HepG2 (cell line): ENCODE measurements around the gene ELMOD1. TPM values are rescaled to one million over a fixed set of nuclear protein-coding genes. Genes with fewer than 3 reads are reported as not detected.

Experiments used
- ATAC-seq: fragments of 200-7000 bp; cut with Tn5 transposase; 3 replicates; pipeline ENCODE4 v1.9.1; 2020; ENCODE audit warnings: mild to moderate bottlenecking, moderate library complexity
- BruUV-seq: library from RNA; stranded (reverse); fragments of 400-500 nt; replicated peaks from 2 replicates; lab custom pipeline; 2021; lab: Mats Ljungman, UMichigan
- CTCF ChIA-PET: fragments of 300-600 bp; formaldehyde crosslinking; extraction: SDS; loops from one replicate; lab custom pipeline; 2021; ENCODE audit warnings: low total read pairs, inconsistent platforms, low intra/inter-chr PET ratio; lab: Yijun Ruan, JAX
- POLR2A ChIA-PET: fragments of 350-600 bp; sonication (Branson Sonifier 250); formaldehyde crosslinking; loops from one replicate; lab custom pipeline; 2020; ENCODE audit warnings: antibody characterized with exemption, inconsistent platforms; lab: Yijun Ruan, JAX
- DNase-seq: peaks from one replicate; pipeline ENCODE4 v3.0.0-alpha.2; 2015; ENCODE audit warnings: low spot score
- FAIRE-seq: peaks from 3 replicates; lab custom pipeline; 2011; peaks lifted over from hg19 to GRCh38; lab: Jason Lieb, UNC
- H2AFZ ChIP-seq: one replicate; pipeline ENCODE4 v1.6.1; 2011; ENCODE audit warnings: low read length, inconsistent platforms
- H3K27ac ChIP-seq: fragments of 300-600 bp; 3 replicates; pipeline ENCODE4 v1.8.0; 2011; ENCODE audit warnings: mixed run types, mild to moderate bottlenecking, mixed read lengths, low read length, inconsistent platforms; ENCODE audit not compliant: insufficient read depth; ENCODE audit errors: extremely low read length
- H3K27me3 ChIP-seq, 2 experiments: fragments of 200-600 bp in 1 of 2; 2 replicates in 1 of 2; 3 replicates in 1 of 2; pipeline versions ENCODE4 v1.6.0 to v1.8.0; 2011; ENCODE audit warnings: low read length in 2 of 2, mild to moderate bottlenecking in 2 of 2, moderate library complexity in 2 of 2, inconsistent platforms in 1 of 2; ENCODE audit not compliant: insufficient read depth in 2 of 2, control insufficient read depth in 1 of 2
- H3K36me3 ChIP-seq, 2 experiments: fragments of 200-600 bp in 1 of 2; replicated peaks in 1 of 2; 2 replicates in 1 of 2; 3 replicates in 1 of 2; pipeline versions ENCODE4 v1.5.1 to v1.8.0; 2011; ENCODE audit warnings: low read length in 2 of 2, inconsistent platforms in 1 of 2; ENCODE audit not compliant: insufficient read depth in 2 of 2, control insufficient read depth in 1 of 2
- H3K4me1 ChIP-seq: 2 replicates; pipeline ENCODE4 v1.5.1; 2012; ENCODE audit warnings: low read length, inconsistent platforms; ENCODE audit not compliant: insufficient read depth
- H3K4me2 ChIP-seq: 2 replicates; pipeline ENCODE4 v1.6.0; 2011; ENCODE audit warnings: low read depth, low read length, inconsistent platforms
- H3K4me3 ChIP-seq, 3 experiments: fragments of 200-600 bp in 1 of 3; sonication (generic), shearing (Covaris generic) in 1 of 3; replicated peaks in 1 of 3; 2 replicates each; pipeline ENCODE4 v1.5.1; 2011 to 2016; ENCODE audit warnings: low read length in 3 of 3, inconsistent platforms in 2 of 3, low read depth in 2 of 3, mild to moderate bottlenecking in 2 of 3, control low read depth in 1 of 3, mixed read lengths in 1 of 3; ENCODE audit not compliant: insufficient read depth in 1 of 3
- H3K79me2 ChIP-seq: one replicate; pipeline ENCODE4 v1.6.1; 2011; ENCODE audit warnings: low read length, inconsistent platforms; ENCODE audit not compliant: insufficient read depth
- H3K9ac ChIP-seq: 2 replicates; pipeline ENCODE4 v1.6.0; 2011; ENCODE audit warnings: mild to moderate bottlenecking, low read depth, low read length, inconsistent platforms; ENCODE audit not compliant: insufficient read depth
- H3K9me3 ChIP-seq: 2 replicates; pipeline ENCODE4 v1.5.1; 2012; ENCODE audit warnings: mild to moderate bottlenecking, low read length
- H4K20me1 ChIP-seq: 2 replicates; pipeline ENCODE4 v1.6.0; 2011; ENCODE audit warnings: inconsistent platforms, mild to moderate bottlenecking, low read length, moderate library complexity; ENCODE audit not compliant: insufficient read depth
- CBFB ChIP-seq: sonication (generic); formaldehyde crosslinking; IDR thresholded peaks from 2 replicates; pipeline ENCODE4 v1.4.0; 2020; ENCODE audit warnings: missing genetic modification reagents
- CCAR2 ChIP-seq: fragments of 200-400 bp; formaldehyde crosslinking; optimal IDR thresholded peaks from 2 replicates; pipeline ENCODE3; 2018; ENCODE audit warnings: low read depth, mild to moderate bottlenecking, low read length, moderate library complexity
- EED ChIP-seq: sonication (generic); formaldehyde crosslinking; IDR thresholded peaks from 2 replicates; pipeline ENCODE4 v1.5.0; 2020; ENCODE audit warnings: mild to moderate bottlenecking, missing genetic modification reagents
- NFE2L1 ChIP-seq: sonication (generic); formaldehyde crosslinking; IDR thresholded peaks from 2 replicates; pipeline ENCODE4 v1.4.0; 2020; ENCODE audit warnings: missing genetic modification reagents, mild to moderate bottlenecking, borderline replicate concordance
- PAWR ChIP-seq: sonication (generic); formaldehyde crosslinking; IDR thresholded peaks from 2 replicates; pipeline ENCODE4 v1.4.0; 2020; ENCODE audit warnings: missing genetic modification reagents, mild to moderate bottlenecking, borderline replicate concordance
- PPARG ChIP-seq: conservative IDR thresholded peaks from 2 replicates; pipeline ENCODE4 v1.6.1; 2016; ENCODE audit warnings: missing biosample characterization, missing genetic modification reagents
- RCOR2 ChIP-seq: IDR thresholded peaks from 2 replicates; pipeline ENCODE4 v1.6.1; 2016; ENCODE audit warnings: missing biosample characterization, missing genetic modification reagents
- RNF2 ChIP-seq: fragments of 450-650 bp; conservative IDR thresholded peaks from 2 replicates; pipeline ENCODE4 v1.6.1; 2016; ENCODE audit warnings: low read depth
- SYNCRIP ChIP-seq: fragments of 200-400 bp; formaldehyde crosslinking; IDR thresholded peaks from 2 replicates; pipeline ENCODE4 v1.6.1; 2018; ENCODE audit warnings: mild to moderate bottlenecking, low read depth, low read length; ENCODE audit not compliant: insufficient read depth
- ZFAT ChIP-seq: sonication (generic); formaldehyde crosslinking; conservative IDR thresholded peaks from 2 replicates; pipeline ENCODE4 v1.8.1; 2023; ENCODE audit warnings: missing genetic modification reagents, inconsistent platforms
- ZNF20 ChIP-seq: sonication (generic); formaldehyde crosslinking; IDR thresholded peaks from 2 replicates; pipeline ENCODE4 v1.4.0; 2020; ENCODE audit warnings: mild to moderate bottlenecking, moderate library complexity, missing genetic modification reagents
- ZNF292 ChIP-seq: sonication (generic); formaldehyde crosslinking; IDR thresholded peaks from 2 replicates; pipeline ENCODE4 v1.8.1; 2022; ENCODE audit warnings: mild to moderate bottlenecking, low read depth, missing genetic modification reagents, borderline replicate concordance
- ZNF652 ChIP-seq: IDR thresholded peaks from 2 replicates; pipeline ENCODE4 v1.6.1; 2016; ENCODE audit warnings: low read depth, borderline replicate concordance
- ZSCAN20 ChIP-seq: sonication (generic); formaldehyde crosslinking; IDR thresholded peaks from 2 replicates; pipeline ENCODE4 v1.4.0; 2020; ENCODE audit warnings: missing genetic modification reagents, mild to moderate bottlenecking, borderline replicate concordance
- WGBS: methylation state at CpG from one replicate; pipeline ENCODE4 v1.1.6; 2017; ENCODE audit warnings: low lambda C conversion rate; 5-methylcytosine and 5-hydroxymethylcytosine counted together
- in situ Hi-C: cut with HindIII; loops from 2 replicates; pipeline ENCODE4 v1.10.0; 2017; ENCODE audit warnings: low pct_unique_long_range_greater_than_20kb; ENCODE audit not compliant: extremely low pct_ligation_motif_present
- intact Hi-C: fragments of 100-400 bp; cut with micrococcal nuclease; formaldehyde crosslinking; loops from one replicate; pipeline ENCODE4 v1.10.0; 2022; ENCODE audit not compliant: unreplicated experiment
- polyA plus RNA-seq, 8 experiments: library from polyadenylated mRNA; depleted of rRNA in 3 of 8; stranded (reverse) in 7 of 8; unstranded in 1 of 8; fragments of >200 nt; fragmentation: Illumina TruSeq in 4 of 8; extraction: Trizol in 4 of 8; gene quantifications; 2 replicates each; pipeline versions ENCODE4 v1.2.1 to v1.2.3, GENCODE V29; 2011 to 2016; ENCODE audit warnings: low read depth in 4 of 8, missing spikeins in 1 of 8, mixed read lengths in 1 of 8; ENCODE audit not compliant: insufficient read depth in 1 of 8
- total RNA-seq, 5 experiments: library from RNA; depleted of rRNA; stranded (reverse); fragments of >200 nt; fragmentation: Illumina TruSeq; extraction: Trizol; gene quantifications; 2 replicates each; pipeline ENCODE4 v1.2.3, GENCODE V29; 2016; ENCODE audit warnings: low read depth in 1 of 5
- TF ChIP-seq, protein P1 (sequence below): sonication (generic); formaldehyde crosslinking; IDR thresholded peaks from 2 replicates; pipeline ENCODE4 v1.5.0; 2020; ENCODE audit warnings: missing genetic modification reagents, mild to moderate bottlenecking, borderline replicate concordance
- TF ChIP-seq, protein P2 (sequence below): IDR thresholded peaks from 2 replicates; pipeline ENCODE4 v1.4.0; 2020; ENCODE audit warnings: mild to moderate bottlenecking, missing genetic modification reagents

ELMOD1 gene
- total and polyA plus RNA-seq, 2 of the 13 experiments (the other 11 are each of a cell fraction or from before 2014, with no cell fraction given): not detected

DNA sequence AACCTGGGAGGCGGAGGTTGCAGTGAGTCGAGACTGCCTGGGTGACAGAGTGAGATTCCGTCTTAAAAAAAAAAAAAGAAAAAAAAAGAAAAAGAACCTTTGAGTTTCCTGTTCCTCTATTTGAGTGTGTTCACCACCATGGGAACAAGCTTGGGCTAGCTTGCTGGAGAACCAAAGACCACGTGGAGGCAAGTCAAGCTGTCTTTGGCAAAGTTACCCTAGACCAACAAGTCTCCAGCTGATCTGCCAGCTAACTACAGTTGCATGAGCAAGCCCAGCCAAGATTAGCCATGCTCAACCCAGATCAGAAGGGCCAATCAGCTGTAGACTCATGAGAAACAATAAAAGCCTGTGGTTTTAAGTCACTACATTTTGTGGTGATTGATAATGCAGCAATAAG, 91.2 kb downstream of the ELMOD1 start:
- H3K27ac ChIP-seq: no peak overlapping the region
- DNase-seq: no peak
- no peaks in the 10 kb centered on the region for H3K9me3 ChIP-seq
- H3K9ac ChIP-seq: no peak overlapping the region
- intact Hi-C loops (no loop called here), in situ Hi-C loops (no loop called here)
- H3K79me2 ChIP-seq: no peaks in the 10 kb centered on the region
- H3K4me1 ChIP-seq: no peaks in the 10 kb centered on the region
- H3K36me3 ChIP-seq: no peaks in the 10 kb centered on the region
- no peak overlapping the region for H3K4me3 ChIP-seq
- H4K20me1 ChIP-seq: no peaks in the 10 kb centered on the region
- peaks cover 0 to 4% of the 10 kb centered on the region in 2 experiments; a peak in 1 of 5 replicates for H3K27me3 ChIP-seq
- no TSS peak for BruUV-seq
- H2AFZ ChIP-seq: no peak overlapping the region
- no peak for ATAC-seq
- POLR2A ChIA-PET: no interaction called here
- no peak overlapping the region for H3K4me2 ChIP-seq
- WGBS: 6% methylated on average over 4 of the region's 4 CpGs
- CTCF ChIA-PET: no interaction called here
- TF ChIP-seq ZFAT (no peak), PPARG (CRISPR knock-in tag) (no peak), SYNCRIP (no peak), PAWR (CRISPR knock-in tag) (no peak), ZNF20 (CRISPR knock-in tag) (no peak), CCAR2 (no peak), EED (no peak), RNF2 (no peak), RCOR2 (no peak), ZSCAN20 (no peak), NFE2L1 (CRISPR knock-in tag) (no peak), ZNF292 (CRISPR knock-in tag) (no peak), CBFB (CRISPR knock-in tag) (no peak), ZNF652 (CRISPR knock-in tag) (no peak)
- TF ChIP-seq, protein P1, sequence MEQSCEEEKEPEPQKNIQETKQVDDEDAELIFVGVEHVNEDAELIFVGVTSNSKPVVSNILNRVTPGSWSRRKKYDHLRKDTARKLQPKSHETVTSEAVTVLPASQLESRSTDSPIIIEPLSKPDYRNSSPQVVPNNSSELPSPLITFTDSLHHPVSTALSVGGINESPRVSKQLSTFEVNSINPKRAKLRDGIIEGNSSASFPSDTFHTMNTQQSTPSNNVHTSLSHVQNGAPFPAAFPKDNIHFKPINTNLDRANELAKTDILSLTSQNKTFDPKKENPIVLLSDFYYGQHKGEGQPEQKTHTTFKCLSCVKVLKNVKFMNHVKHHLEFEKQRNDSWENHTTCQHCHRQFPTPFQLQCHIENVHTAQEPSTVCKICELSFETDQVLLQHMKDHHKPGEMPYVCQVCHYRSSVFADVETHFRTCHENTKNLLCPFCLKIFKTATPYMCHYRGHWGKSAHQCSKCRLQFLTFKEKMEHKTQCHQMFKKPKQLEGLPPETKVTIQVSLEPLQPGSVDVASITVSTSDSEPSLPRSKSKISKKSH (CRISPR knock-in tag): no peak
- TF ChIP-seq, protein P2, sequence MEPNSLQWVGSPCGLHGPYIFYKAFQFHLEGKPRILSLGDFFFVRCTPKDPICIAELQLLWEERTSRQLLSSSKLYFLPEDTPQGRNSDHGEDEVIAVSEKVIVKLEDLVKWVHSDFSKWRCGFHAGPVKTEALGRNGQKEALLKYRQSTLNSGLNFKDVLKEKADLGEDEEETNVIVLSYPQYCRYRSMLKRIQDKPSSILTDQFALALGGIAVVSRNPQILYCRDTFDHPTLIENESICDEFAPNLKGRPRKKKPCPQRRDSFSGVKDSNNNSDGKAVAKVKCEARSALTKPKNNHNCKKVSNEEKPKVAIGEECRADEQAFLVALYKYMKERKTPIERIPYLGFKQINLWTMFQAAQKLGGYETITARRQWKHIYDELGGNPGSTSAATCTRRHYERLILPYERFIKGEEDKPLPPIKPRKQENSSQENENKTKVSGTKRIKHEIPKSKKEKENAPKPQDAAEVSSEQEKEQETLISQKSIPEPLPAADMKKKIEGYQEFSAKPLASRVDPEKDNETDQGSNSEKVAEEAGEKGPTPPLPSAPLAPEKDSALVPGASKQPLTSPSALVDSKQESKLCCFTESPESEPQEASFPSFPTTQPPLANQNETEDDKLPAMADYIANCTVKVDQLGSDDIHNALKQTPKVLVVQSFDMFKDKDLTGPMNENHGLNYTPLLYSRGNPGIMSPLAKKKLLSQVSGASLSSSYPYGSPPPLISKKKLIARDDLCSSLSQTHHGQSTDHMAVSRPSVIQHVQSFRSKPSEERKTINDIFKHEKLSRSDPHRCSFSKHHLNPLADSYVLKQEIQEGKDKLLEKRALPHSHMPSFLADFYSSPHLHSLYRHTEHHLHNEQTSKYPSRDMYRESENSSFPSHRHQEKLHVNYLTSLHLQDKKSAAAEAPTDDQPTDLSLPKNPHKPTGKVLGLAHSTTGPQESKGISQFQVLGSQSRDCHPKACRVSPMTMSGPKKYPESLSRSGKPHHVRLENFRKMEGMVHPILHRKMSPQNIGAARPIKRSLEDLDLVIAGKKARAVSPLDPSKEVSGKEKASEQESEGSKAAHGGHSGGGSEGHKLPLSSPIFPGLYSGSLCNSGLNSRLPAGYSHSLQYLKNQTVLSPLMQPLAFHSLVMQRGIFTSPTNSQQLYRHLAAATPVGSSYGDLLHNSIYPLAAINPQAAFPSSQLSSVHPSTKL (CRISPR knock-in tag): no peak
- FAIRE-seq: no peak
